ENCODE results near the gene GNPDA1.

The GNPDA1 gene

DNA sequence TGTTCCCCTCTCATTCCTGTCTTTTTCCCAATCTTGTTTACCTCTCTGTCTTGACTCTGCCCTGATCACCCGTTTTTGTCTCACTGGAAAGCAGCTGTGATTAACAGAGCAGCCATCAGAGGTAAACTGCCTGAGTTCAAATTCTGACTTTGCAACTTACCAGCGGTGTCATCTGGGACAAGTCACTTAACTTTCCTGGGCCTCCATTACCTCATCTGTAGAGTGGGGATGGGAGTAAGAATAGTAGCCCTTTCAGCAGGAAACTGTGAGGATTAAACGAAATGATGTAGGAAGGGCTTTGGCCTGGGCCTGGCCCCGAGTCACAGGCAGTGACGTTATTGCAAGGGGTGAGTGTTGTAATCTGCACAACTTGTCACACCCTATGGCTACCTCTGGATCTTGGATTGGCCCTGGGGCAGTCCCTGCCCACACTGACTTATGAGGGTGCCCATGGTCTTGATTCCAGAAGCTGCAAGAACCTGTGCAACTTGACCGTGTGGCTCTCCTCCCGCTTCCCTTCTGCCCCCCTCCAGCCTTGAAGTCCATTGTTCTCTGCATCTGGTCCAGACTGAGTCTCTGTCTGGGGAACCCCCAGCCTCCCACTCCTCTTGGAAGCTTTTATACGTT lies 54.2 kb downstream of the GNPDA1 start:
- Histone ChIP-seq H3K9me3 (ENCODE audit: control insufficient read depth, low read length) (no peaks in the 10 kb centered on the region), H3K27me3 (ENCODE audit: control insufficient read depth, insufficient read depth, low read length) (no peaks in the 10 kb centered on the region), H3K4me3 (ENCODE audit: low read length) (no peak overlapping the region), H3K4me1 (ENCODE audit: control insufficient read depth, insufficient read depth, low read length) (peaks cover 15% of the 10 kb centered on the region), H3K36me3 (ENCODE audit: control insufficient read depth, insufficient read depth, low read length) (no peaks in the 10 kb centered on the region), H3K9ac (ENCODE audit: low read length) (no peak overlapping the region)

DNA sequence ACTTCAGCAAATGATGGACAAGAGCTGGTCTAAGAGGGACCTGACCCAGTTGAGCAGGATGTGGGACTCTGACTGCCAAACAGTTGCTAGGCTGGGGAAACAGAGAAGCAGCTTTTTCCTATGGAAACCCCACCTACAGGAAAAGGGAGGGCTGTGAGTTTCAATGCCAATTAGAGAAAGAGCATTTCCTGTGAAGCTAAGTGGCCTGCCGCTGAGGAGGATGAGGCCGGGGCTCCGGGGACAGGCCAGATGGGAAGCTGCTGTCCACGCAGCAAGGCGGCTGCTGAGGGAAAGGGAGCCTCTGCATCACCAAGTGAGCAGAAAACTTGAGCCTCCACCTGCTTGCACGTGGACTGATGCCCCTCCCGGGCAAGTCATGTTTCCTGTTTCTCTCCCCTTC lies 54.7 kb downstream of the GNPDA1 start, which contains the start of gene PCDH12:
Gene PCDH12, minus strand, starts transcription at position 90 of the 400 bp plus-strand sequence. CDS start 351 bp downstream, outside the sequence.
- Histone ChIP-seq H3K4me3 (ENCODE audit: low read length) (no peak within 1 kb of the TSS), H3K9ac (ENCODE audit: low read length) (no peak within 1 kb of the TSS), H3K9me3 (ENCODE audit: control insufficient read depth, low read length) (no peaks in the 10 kb centered on the region), H3K27me3 (ENCODE audit: control insufficient read depth, insufficient read depth, low read length) (no peaks in the 10 kb centered on the region), H3K36me3 (ENCODE audit: control insufficient read depth, insufficient read depth, low read length) (no peaks in the 10 kb centered on the region), H3K4me1 (ENCODE audit: control insufficient read depth, insufficient read depth, low read length) (peaks cover 15% of the 10 kb centered on the region)

GRCh38 chr5:141957367-141957996 lies 55.3 kb downstream of the GNPDA1 start:
- no peak overlapping the region for H3K4me3 ChIP-seq (ENCODE audit: low read length)
- H3K4me1 ChIP-seq (ENCODE audit: control insufficient read depth, insufficient read depth, low read length) = peaks cover 15% of the 10 kb centered on the region
- H3K9me3 ChIP-seq (ENCODE audit: control insufficient read depth, low read length) = no peaks in the 10 kb centered on the region
- H3K27me3 ChIP-seq (ENCODE audit: control insufficient read depth, insufficient read depth, low read length) = no peaks in the 10 kb centered on the region
- H3K9ac ChIP-seq (ENCODE audit: low read length) = no peak overlapping the region
- H3K36me3 ChIP-seq (ENCODE audit: control insufficient read depth, insufficient read depth, low read length) = no peaks in the 10 kb centered on the region

DNA sequence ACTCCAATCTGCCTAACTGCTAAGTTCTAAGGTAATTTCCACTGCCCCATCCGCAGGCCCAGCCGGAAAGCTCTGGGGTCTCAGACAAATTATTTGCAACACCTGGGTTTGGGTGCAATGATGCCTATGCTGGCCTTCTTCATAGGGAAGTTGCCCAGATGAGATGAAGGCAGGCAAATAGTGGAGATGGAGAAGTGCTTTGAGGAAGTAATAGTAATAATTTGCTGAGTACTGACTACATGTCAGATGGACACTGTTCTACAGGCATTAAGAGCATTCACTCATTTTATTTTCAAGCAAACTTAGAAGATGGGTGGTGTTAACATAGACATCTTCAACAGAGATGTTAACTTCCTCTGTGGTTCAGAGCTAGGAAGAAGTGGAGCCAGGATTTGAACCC lies 58.6 kb downstream of the GNPDA1 start:
- H3K9ac ChIP-seq (ENCODE audit: low read length) = no peak overlapping the region
- H3K4me1 ChIP-seq (ENCODE audit: control insufficient read depth, insufficient read depth, low read length) = peaks cover 4% of the 10 kb centered on the region
- no peaks in the 10 kb centered on the region for H3K36me3 ChIP-seq (ENCODE audit: control insufficient read depth, insufficient read depth, low read length)
- no peaks in the 10 kb centered on the region for H3K27me3 ChIP-seq (ENCODE audit: control insufficient read depth, insufficient read depth, low read length)
- H3K4me3 ChIP-seq (ENCODE audit: low read length) = no peak overlapping the region
- no peaks in the 10 kb centered on the region for H3K9me3 ChIP-seq (ENCODE audit: control insufficient read depth, low read length)

GRCh38 chr5:141952020-141952419 lies 60.8 kb downstream of the GNPDA1 start:
- Histone ChIP-seq H3K4me3 (ENCODE audit: low read length) (no peak overlapping the region), H3K36me3 (ENCODE audit: control insufficient read depth, insufficient read depth, low read length) (no peaks in the 10 kb centered on the region), H3K9ac (ENCODE audit: low read length) (no peak overlapping the region), H3K4me1 (ENCODE audit: control insufficient read depth, insufficient read depth, low read length) (peaks cover 7% of the 10 kb centered on the region), H3K9me3 (ENCODE audit: control insufficient read depth, low read length) (no peaks in the 10 kb centered on the region), H3K27me3 (ENCODE audit: control insufficient read depth, insufficient read depth, low read length) (no peaks in the 10 kb centered on the region)

DNA sequence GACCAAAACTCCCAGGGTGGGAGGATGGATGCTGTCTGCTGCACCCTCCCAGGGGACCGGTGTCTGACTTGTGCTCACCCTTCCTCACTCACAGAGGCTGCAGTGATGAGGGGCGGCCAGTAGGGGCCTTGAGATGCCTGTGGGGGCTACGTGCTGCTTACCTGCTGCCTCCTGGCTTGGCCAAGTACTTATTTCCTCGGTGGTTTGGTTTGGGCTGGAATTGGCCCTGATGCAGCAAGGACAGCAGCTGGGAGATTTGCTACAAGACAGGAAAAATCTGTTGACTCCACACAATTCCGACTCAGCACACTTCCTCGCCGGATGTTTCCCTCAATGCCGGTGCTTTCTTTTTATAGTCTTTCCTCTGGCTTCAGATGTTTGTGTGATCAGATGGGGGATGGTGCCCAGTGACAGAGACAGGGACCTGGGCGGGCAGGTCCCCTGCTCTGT lies 61.5 kb downstream of the GNPDA1 start:
- no peaks in the 10 kb centered on the region for H3K36me3 ChIP-seq (ENCODE audit: control insufficient read depth, insufficient read depth, low read length)
- no peak overlapping the region for H3K9ac ChIP-seq (ENCODE audit: low read length)
- H3K4me3 ChIP-seq (ENCODE audit: low read length) = no peak overlapping the region
- H3K9me3 ChIP-seq (ENCODE audit: control insufficient read depth, low read length) = no peaks in the 10 kb centered on the region
- H3K4me1 ChIP-seq (ENCODE audit: control insufficient read depth, insufficient read depth, low read length) = peaks cover 14% of the 10 kb centered on the region
- no peaks in the 10 kb centered on the region for H3K27me3 ChIP-seq (ENCODE audit: control insufficient read depth, insufficient read depth, low read length)
